Activated CD4-positive, alpha-beta memory T cell treated with anti-CD3 and anti-CD28 coated beads for 36 hours (primary cell): ENCODE results near the gene AGBL4. TPM values are rescaled to one million over a fixed set of nuclear protein-coding genes. Genes with fewer than 3 reads are reported as not detected.

ENCODE experiments used
- CTCF ChIA-PET: fragments of 350-600 bp; sonication (Branson Sonifier 250); formaldehyde crosslinking; loops from one replicate; lab custom pipeline; 2021; ENCODE audit warnings: antibody characterized with exemption, inconsistent platforms; lab: Charles Lee
- POLR2A ChIA-PET: fragments of 350-600 bp; sonication (Branson Sonifier 250); formaldehyde crosslinking; loops from one replicate; lab custom pipeline; 2021; ENCODE audit warnings: antibody characterized with exemption; lab: Charles Lee
- DNase-seq: peaks from one replicate; pipeline ENCODE4 v3.0.0-alpha.2; 2020
- H3K27ac Mint-ChIP-seq: one replicate; pipeline ENCODE4 v1.8.0; 2021; ENCODE audit warnings: mixed read lengths
- H3K27me3 Mint-ChIP-seq: one replicate; pipeline ENCODE4 v1.8.0; 2021; ENCODE audit warnings: mixed read lengths
- H3K36me3 Mint-ChIP-seq: one replicate; pipeline ENCODE4 v1.8.0; 2021; ENCODE audit warnings: mixed read lengths
- H3K4me1 Mint-ChIP-seq: one replicate; pipeline ENCODE4 v1.8.0; 2021; ENCODE audit warnings: low read depth, mixed read lengths
- H3K4me3 Mint-ChIP-seq: one replicate; pipeline ENCODE4 v1.8.0; 2021; ENCODE audit warnings: mild to moderate bottlenecking, mixed read lengths
- H3K9me3 Mint-ChIP-seq: one replicate; pipeline ENCODE4 v1.8.0; 2021; ENCODE audit warnings: mixed read lengths
- intact Hi-C: fragments of 100-400 bp; cut with micrococcal nuclease; formaldehyde crosslinking; loops from one replicate; pipeline ENCODE4 v1.15.1; 2023
- total RNA-seq, 2 experiments: library from RNA; stranded (reverse); gene quantifications; one replicate each; pipeline ENCODE4 v1.2.3, GENCODE V29; 2021

AGBL4 gene
- total RNA-seq, 2 experiments from 2014 or later: not detected

GRCh38 chr1:48940354-48940753, 1083.4 kb downstream of the AGBL4 start:
- ChIA-PET CTCF (no interaction called here), POLR2A (no interaction called here)
- Mint-ChIP-seq H3K9me3 (peaks cover 2% of the 10 kb centered on the region), H3K36me3 (no peaks in the 10 kb centered on the region), H3K27ac (no peak overlapping the region), H3K4me1 (no peaks in the 10 kb centered on the region), H3K27me3 (peaks cover 1% of the 10 kb centered on the region), H3K4me3 (no peak overlapping the region)
- no peak for DNase-seq
- intact Hi-C loops: no loop called here

- Mint-ChIP-seq H3K27ac (no peak overlapping the region), H3K4me1 (no peaks in the 10 kb centered on the region), H3K4me3 (no peak overlapping the region), H3K27me3 (peaks cover 3% of the 10 kb centered on the region), H3K36me3 (no peaks in the 10 kb centered on the region), H3K9me3 (peaks cover 2% of the 10 kb centered on the region)
- DNase-seq: no peak
- intact Hi-C loops: no loop called here
- POLR2A ChIA-PET: no interaction called here
- CTCF ChIA-PET: no interaction called here
Observed at GRCh38 chr1:48939828-48940227, 1083.9 kb downstream of the AGBL4 start.

GRCh38 chr1:48939042-48939441, 1084.7 kb downstream of the AGBL4 start:
- Mint-ChIP-seq H3K4me3 (no peak overlapping the region), H3K4me1 (no peaks in the 10 kb centered on the region), H3K27ac (no peak overlapping the region), H3K36me3 (no peaks in the 10 kb centered on the region), H3K9me3 (peaks cover 2% of the 10 kb centered on the region), H3K27me3 (peaks cover 6% of the 10 kb centered on the region)
- POLR2A ChIA-PET: no interaction called here
- CTCF ChIA-PET: no interaction called here
- DNase-seq: no peak
- intact Hi-C loops: no loop called here

DNA sequence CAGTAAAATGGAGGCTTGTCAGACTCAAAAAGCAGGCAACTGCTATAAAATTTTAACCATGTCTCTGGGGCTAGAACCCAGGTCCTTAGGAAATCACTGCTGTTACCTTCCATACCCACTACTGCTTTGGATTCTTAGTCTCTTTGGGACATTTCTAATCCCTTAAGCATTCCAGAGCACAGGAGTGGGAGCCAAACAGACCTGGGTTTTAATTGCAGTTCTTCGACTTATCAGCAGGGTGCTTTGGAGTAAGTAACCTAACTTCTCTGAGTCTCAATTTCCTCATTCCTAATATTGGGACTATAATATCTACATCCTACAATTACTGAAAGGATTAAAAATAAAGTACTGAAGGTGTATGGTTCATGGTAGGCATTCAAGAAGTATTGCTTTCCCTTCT, 1086.0 kb downstream of the AGBL4 start:
- CTCF ChIA-PET: no interaction called here
- no peaks in the 10 kb centered on the region for H3K4me1 Mint-ChIP-seq
- DNase-seq: no peak
- intact Hi-C loops: no loop called here
- peaks cover 6% of the 10 kb centered on the region for H3K27me3 Mint-ChIP-seq
- POLR2A ChIA-PET: no interaction called here
- H3K36me3 Mint-ChIP-seq: no peaks in the 10 kb centered on the region
- H3K27ac Mint-ChIP-seq: no peak overlapping the region
- no peak overlapping the region for H3K4me3 Mint-ChIP-seq
- H3K9me3 Mint-ChIP-seq: no peaks in the 10 kb centered on the region

DNA sequence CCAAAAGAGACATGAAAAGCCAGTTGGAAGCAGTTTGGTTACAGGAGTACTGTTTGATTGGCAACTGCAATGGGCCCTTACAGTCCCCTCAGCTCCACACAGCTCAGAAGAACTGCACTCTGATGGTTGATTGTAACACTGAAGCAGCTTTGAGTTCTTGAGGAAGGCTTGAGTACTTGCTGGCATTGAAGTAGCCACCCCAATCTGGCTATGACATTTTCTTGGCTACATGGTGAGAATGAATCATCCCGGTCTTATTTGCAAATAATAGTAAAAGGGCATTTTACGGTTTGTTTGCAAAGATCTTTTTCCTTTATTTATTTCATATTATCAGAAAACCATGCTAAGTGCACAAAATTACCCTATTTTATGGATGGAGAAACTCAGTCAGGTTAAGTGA, 1087.3 kb downstream of the AGBL4 start:
- Mint-ChIP-seq H3K4me1 (no peaks in the 10 kb centered on the region), H3K36me3 (no peaks in the 10 kb centered on the region), H3K27ac (no peak overlapping the region), H3K27me3 (peaks cover 8% of the 10 kb centered on the region), H3K4me3 (no peak overlapping the region), H3K9me3 (no peaks in the 10 kb centered on the region)
- no peak for DNase-seq
- ChIA-PET CTCF (no interaction called here), POLR2A (no interaction called here)
- intact Hi-C loops: no loop called here

- H3K4me3 Mint-ChIP-seq: no peak overlapping the region
- no peaks in the 10 kb centered on the region for H3K9me3 Mint-ChIP-seq
- intact Hi-C loops: no loop called here
- H3K27me3 Mint-ChIP-seq: peaks cover 8% of the 10 kb centered on the region
- POLR2A ChIA-PET: no interaction called here
- CTCF ChIA-PET: no interaction called here
- H3K27ac Mint-ChIP-seq: no peak overlapping the region
- H3K4me1 Mint-ChIP-seq: no peaks in the 10 kb centered on the region
- H3K36me3 Mint-ChIP-seq: no peaks in the 10 kb centered on the region
- DNase-seq: no peak
Observed at GRCh38 chr1:48932366-48932765, 1091.4 kb downstream of the AGBL4 start.

DNA sequence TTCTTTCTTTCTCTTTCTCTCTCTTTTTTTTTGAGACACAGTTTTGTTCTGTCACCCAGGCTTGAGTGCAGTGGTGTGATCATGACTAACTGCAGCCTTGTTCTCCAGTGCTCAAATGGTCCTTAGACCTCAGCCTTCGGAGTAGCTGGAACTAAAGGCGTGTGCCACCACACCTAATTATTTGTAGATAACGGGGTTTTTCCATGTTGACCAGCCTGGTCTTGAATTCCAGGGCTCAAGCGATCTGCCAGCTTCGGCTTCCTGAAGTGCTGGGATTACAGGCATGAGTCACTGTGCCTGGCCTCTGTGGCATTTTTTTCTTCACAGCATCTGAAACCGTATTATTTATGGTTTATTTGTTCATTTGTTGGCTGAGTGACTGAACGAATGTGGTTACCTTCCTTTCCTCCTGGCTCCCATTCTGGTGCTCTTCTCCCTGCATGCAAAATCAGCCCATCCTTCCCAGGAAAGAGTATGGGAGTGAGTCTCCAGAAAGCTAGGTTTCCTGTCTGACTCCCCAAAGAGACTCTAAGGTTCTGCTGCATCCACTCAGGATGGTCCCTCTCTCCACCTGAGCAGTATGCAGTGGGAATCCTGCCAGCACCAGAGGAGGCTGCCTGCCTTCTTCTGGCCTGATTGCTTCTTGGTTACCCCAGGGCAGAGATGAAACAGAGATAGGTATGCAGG, 1092.1 kb downstream of the AGBL4 start:
- Mint-ChIP-seq H3K27me3 (peaks cover 8% of the 10 kb centered on the region), H3K4me1 (no peaks in the 10 kb centered on the region), H3K27ac (no peak overlapping the region), H3K9me3 (no peaks in the 10 kb centered on the region), H3K36me3 (no peaks in the 10 kb centered on the region), H3K4me3 (no peak overlapping the region)
- ChIA-PET POLR2A (no interaction called here), CTCF (no interaction called here)
- intact Hi-C loops: no loop called here
- no peak for DNase-seq

DNA sequence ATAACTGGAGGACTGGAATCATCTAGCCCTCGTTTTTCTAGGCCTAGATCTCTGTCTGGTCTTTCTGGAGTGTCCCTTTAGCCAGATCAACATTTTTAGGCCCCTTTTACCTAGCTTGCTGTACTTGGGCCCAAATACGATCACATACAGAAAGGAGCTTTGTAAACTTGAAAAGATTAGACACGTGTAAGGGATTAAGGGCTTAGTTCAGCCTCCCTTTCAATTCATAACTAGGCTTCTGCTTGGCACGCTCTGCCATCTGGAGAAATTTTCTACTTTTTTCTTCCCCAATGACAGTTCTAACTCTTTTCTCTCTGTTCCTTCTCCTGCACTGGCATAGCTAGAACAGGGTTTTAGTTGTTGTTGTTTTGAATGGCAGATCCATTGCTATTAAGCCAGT, 1093.7 kb downstream of the AGBL4 start:
- Mint-ChIP-seq H3K4me3 (no peak overlapping the region), H3K36me3 (no peaks in the 10 kb centered on the region), H3K27me3 (peaks cover 5% of the 10 kb centered on the region), H3K9me3 (no peaks in the 10 kb centered on the region), H3K4me1 (no peaks in the 10 kb centered on the region), H3K27ac (no peak overlapping the region)
- ChIA-PET POLR2A (no interaction called here), CTCF (no interaction called here)
- no peak for DNase-seq
- intact Hi-C loops: no loop called here

DNA sequence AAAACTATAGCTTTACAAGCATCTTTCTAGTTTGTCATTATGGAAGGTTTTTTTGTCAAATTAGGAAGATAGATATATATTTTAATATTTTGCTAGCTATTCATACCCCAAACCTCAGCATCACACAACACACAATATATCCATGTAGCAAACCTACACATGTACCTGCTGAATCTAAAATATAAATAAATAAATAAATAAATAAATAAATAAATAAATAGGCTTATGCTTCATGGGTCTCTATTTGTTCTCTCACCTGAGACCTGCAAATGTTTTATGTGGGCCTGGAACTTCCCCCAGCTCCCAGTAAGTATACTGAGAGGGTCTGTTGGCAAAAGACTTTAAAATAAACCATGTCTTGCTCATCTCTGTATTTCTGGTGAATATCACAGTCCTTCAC, 1099.7 kb downstream of the AGBL4 start:
- H3K9me3 Mint-ChIP-seq: no peaks in the 10 kb centered on the region
- POLR2A ChIA-PET: no interaction called here
- H3K4me3 Mint-ChIP-seq: no peak overlapping the region
- H3K27ac Mint-ChIP-seq: no peak overlapping the region
- intact Hi-C loops: no loop called here
- DNase-seq: no peak
- H3K4me1 Mint-ChIP-seq: no peaks in the 10 kb centered on the region
- H3K27me3 Mint-ChIP-seq: no peaks in the 10 kb centered on the region
- CTCF ChIA-PET: no interaction called here
- H3K36me3 Mint-ChIP-seq: no peaks in the 10 kb centered on the region

- Mint-ChIP-seq H3K9me3 (no peaks in the 10 kb centered on the region), H3K36me3 (no peaks in the 10 kb centered on the region), H3K4me3 (no peak overlapping the region), H3K4me1 (no peaks in the 10 kb centered on the region), H3K27ac (no peak overlapping the region), H3K27me3 (no peaks in the 10 kb centered on the region)
- CTCF ChIA-PET: no interaction called here
- intact Hi-C loops: no loop called here
- no peak for DNase-seq
- POLR2A ChIA-PET: no interaction called here
Observed at GRCh38 chr1:48923116-48923515, 1100.6 kb downstream of the AGBL4 start.

- no peak for DNase-seq
- H3K27ac Mint-ChIP-seq: no peak overlapping the region
- H3K4me1 Mint-ChIP-seq: no peaks in the 10 kb centered on the region
- intact Hi-C loops: no loop called here
- no peaks in the 10 kb centered on the region for H3K9me3 Mint-ChIP-seq
- no peak overlapping the region for H3K4me3 Mint-ChIP-seq
- ChIA-PET CTCF (no interaction called here), POLR2A (no interaction called here)
- peaks cover 3% of the 10 kb centered on the region for H3K27me3 Mint-ChIP-seq
- H3K36me3 Mint-ChIP-seq: no peaks in the 10 kb centered on the region
Observed at GRCh38 chr1:48920851-48921250, 1102.9 kb downstream of the AGBL4 start.

DNA sequence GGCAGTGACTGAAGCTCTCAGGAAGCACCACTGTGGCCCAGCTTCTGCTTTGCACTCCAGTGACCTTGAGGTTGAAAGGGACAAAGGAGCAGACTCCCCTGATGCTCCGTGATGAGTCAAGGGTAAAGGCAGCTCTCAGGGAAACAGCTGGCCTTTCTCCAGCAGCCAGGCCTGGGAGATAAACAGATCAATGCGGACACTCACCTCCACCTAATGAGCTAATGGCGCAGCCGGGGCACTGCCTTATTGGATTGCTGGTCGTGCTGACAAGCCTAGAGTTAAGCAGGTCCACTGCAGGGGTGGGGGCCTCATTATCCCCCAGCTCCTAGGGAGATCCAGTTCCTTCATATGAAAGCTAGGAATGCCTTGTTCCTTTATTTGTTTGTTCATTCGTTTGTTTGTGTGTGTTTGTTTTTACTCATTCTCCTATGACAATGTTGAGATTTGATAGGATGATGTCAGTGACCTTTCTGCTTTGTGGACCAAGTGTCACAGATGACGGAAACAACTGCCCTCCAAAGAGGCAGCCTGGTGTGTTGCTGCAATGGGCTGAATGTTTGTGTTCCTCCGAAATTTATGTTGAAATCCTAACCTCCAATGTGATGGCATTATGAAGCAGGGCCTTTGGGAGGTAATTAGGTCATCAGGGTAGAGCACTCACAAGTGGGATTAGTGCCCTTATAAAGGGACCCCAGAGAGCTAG, 1105.7 kb downstream of the AGBL4 start:
- H3K4me1 Mint-ChIP-seq: no peaks in the 10 kb centered on the region
- no peak overlapping the region for H3K4me3 Mint-ChIP-seq
- no peak for DNase-seq
- H3K9me3 Mint-ChIP-seq: no peaks in the 10 kb centered on the region
- ChIA-PET CTCF (no interaction called here), POLR2A (no interaction called here)
- peaks cover 3% of the 10 kb centered on the region for H3K27me3 Mint-ChIP-seq
- H3K36me3 Mint-ChIP-seq: no peaks in the 10 kb centered on the region
- intact Hi-C loops: no loop called here
- no peak overlapping the region for H3K27ac Mint-ChIP-seq

DNA sequence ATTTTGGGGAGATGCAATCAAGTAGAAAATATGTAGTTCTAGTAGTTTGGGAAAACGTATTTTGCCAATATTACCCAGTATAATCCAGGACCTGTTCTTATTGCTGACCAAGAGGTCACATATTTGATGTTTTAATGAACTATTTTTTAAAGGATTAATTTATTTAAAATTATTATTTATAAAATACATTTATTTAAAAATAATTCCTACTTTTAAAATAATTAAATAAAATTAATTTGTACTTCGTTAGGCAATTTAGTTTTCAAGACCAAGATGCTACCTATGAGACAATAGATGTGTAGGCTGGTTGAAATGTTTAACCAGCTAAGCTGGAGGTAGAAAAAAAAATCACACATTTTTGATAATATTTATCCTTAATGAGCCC, 1106.7 kb downstream of the AGBL4 start:
- no peaks in the 10 kb centered on the region for H3K36me3 Mint-ChIP-seq
- no peak for DNase-seq
- no peaks in the 10 kb centered on the region for H3K4me1 Mint-ChIP-seq
- H3K4me3 Mint-ChIP-seq: no peak overlapping the region
- H3K9me3 Mint-ChIP-seq: no peaks in the 10 kb centered on the region
- intact Hi-C loops: no loop called here
- CTCF ChIA-PET: no interaction called here
- POLR2A ChIA-PET: no interaction called here
- H3K27me3 Mint-ChIP-seq: peaks cover 3% of the 10 kb centered on the region
- H3K27ac Mint-ChIP-seq: no peak overlapping the region
